Liver (tissue), 3 donors: ENCODE results near the gene TGFBR1.

Experiments used
- CTCF ChIP-seq: fragments of 150-350 bp; IDR thresholded peaks from 2 replicates; pipeline ENCODE4 v1.5.1; 2017; ENCODE audit warnings: improper control_type of control experiment, low read depth, low read length; ENCODE audit not compliant: missing input control
- JUND ChIP-seq, 2 donors: IDR thresholded peaks; 2 replicates each; pipeline ENCODE4 v1.6.1; 2016; ENCODE audit warnings: antibody characterized with exemption in 2 of 2
- RAD21 ChIP-seq, 2 donors: IDR thresholded peaks; 2 replicates each; pipeline ENCODE4 v1.6.1; 2016; ENCODE audit warnings: antibody characterized with exemption in 2 of 2, mild to moderate bottlenecking in 2 of 2
- REST ChIP-seq: IDR thresholded peaks from 2 replicates; pipeline ENCODE4 v1.6.1; 2016; ENCODE audit warnings: antibody characterized with exemption, mild to moderate bottlenecking
- SP1 ChIP-seq: IDR thresholded peaks from 2 replicates; pipeline ENCODE4 v1.6.1; 2018; ENCODE audit warnings: antibody characterized with exemption, mild to moderate bottlenecking
- TF ChIP-seq, protein P1 (sequence below): IDR thresholded peaks from 2 replicates; pipeline ENCODE4 v1.6.1; 2016; ENCODE audit warnings: antibody characterized with exemption
- donor health status: healthy.
- donor health status: healthy.

DNA sequence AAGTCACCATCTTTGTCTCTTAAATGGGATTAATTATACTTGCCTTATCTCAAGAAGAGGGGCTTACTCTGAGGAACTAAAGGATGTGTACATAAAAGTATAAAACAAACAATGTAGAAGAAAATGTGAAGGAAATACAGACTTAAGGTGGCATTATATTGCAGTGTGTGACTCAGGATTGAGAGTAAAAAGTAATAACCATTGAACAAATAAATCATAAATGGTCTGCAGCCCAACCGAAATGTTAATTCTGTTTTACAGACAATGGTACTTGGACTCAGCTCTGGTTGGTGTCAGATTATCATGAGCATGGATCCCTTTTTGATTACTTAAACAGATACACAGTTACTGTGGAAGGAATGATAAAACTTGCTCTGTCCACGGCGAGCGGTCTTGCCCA is 37.4 kb downstream of the TGFBR1 start:
- TF ChIP-seq SP1: no peak
- no peak for TF ChIP-seq CTCF
- TF ChIP-seq JUND (IDR thresholded peaks at IDR 0.05): no peak
- TF ChIP-seq REST: no peak
- TF ChIP-seq, protein P1, sequence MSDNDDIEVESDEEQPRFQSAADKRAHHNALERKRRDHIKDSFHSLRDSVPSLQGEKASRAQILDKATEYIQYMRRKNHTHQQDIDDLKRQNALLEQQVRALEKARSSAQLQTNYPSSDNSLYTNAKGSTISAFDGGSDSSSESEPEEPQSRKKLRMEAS: no peak
- no peak for TF ChIP-seq RAD21 (IDR thresholded peaks at IDR 0.05)
